Esophagus muscularis mucosa (tissue), 4 donors: ENCODE measurements around the gene ZDHHC19. TPM values are rescaled to one million over a fixed set of nuclear protein-coding genes. Genes with fewer than 3 reads are reported as not detected.
"Not testable (repeated sequence)": the region's sequence is repeated elsewhere in the genome, so short reads cannot be mapped to it uniquely, and the experiment has no call there.

ENCODE experiments used
- DNase-seq: peaks from one replicate; pipeline ENCODE4 v3.0.0-alpha.2; 2017; ENCODE audit errors: extremely low spot score
- H3K27ac ChIP-seq, 4 donors: fragments of 200-600 bp; sonication (generic); replicated peaks in 1 of 4; 1 replicate in 3 of 4; 2 replicates in 1 of 4; pipeline ENCODE4 v1.5.1; 2016 to 2019; ENCODE audit warnings: mild to moderate bottlenecking in 1 of 4
- H3K27me3 ChIP-seq, 4 donors: fragments of 200-600 bp; sonication (generic); one replicate each; pipeline versions ENCODE4 v1.5.1 to v1.6.0; 2016 to 2019
- H3K36me3 ChIP-seq, 4 donors: fragments of 200-600 bp; sonication (generic); one replicate each; pipeline ENCODE4 v1.5.1; 2016 to 2019
- H3K4me1 ChIP-seq, 4 donors: fragments of 200-600 bp; sonication (generic); one replicate each; pipeline ENCODE4 v1.5.1; 2016 to 2019
- H3K4me3 ChIP-seq, 4 donors: fragments of 200-600 bp; sonication (generic); 1 replicate in 2 of 4; 2 replicates in 2 of 4; pipeline ENCODE4 v1.5.1; 2016 to 2019; ENCODE audit warnings: mild to moderate bottlenecking in 4 of 4, moderate library complexity in 1 of 4
- H3K9me3 ChIP-seq, 4 donors: fragments of 200-600 bp; sonication (generic); 1 replicate in 3 of 4; 2 replicates in 1 of 4; pipeline ENCODE4 v1.5.1; 2016 to 2019
- CTCF ChIP-seq, 3 experiments: fragments of 200-600 bp in 2 of 3; fragments of 450-650 bp in 1 of 3; sonication (generic) in 2 of 3; IDR thresholded peaks; one replicate each; pipeline ENCODE4 v1.5.1; 2017 to 2019; ENCODE audit warnings: antibody characterized with exemption in 3 of 3, mild to moderate bottlenecking in 2 of 3, moderate library complexity in 1 of 3
- EP300 ChIP-seq: sonication (generic); formaldehyde crosslinking; IDR thresholded peaks from one replicate; pipeline ENCODE4 v1.6.1; 2017; ENCODE audit warnings: antibody characterized with exemption
- POLR2A ChIP-seq: fragments of 450-650 bp; IDR thresholded peaks from one replicate; pipeline ENCODE4 v1.6.1; 2017; ENCODE audit warnings: antibody characterized with exemption, moderate library complexity, mild to moderate bottlenecking, low read depth
- POLR2AphosphoS5 ChIP-seq, 2 donors: sonication (generic); formaldehyde crosslinking; IDR thresholded peaks; one replicate each; pipeline ENCODE4 v1.6.1; 2017; ENCODE audit warnings: antibody characterized with exemption in 2 of 2
- WGBS: methylation state at CpG from one replicate; pipeline ENCODE4 v1.1.5; 2018; 5-methylcytosine and 5-hydroxymethylcytosine counted together
- intact Hi-C: fragments of 100-400 bp; cut with DNase I; formaldehyde crosslinking; loops from one replicate; pipeline ENCODE4 v1.15.1; 2023
- total RNA-seq, 4 donors: library from RNA; depleted of rRNA; stranded (reverse); fragments of >200 nt; gene quantifications; one replicate each; pipeline versions ENCODE4 v1.1.0 to v1.2.1, GENCODE V29; 2016

Gene ZDHHC19
- total RNA-seq, 4 donors from 2014 or later = not detected

GRCh38 chr3:196208942-196209695, 2.1 kb downstream of the ZDHHC19 start:
- Histone ChIP-seq H3K27me3 (peaks cover 0 to 36% (median 0%) of the 10 kb centered on the region in 4 donors), H3K4me3 (no peak overlapping the region), H3K9me3 (no peaks in the 10 kb centered on the region), H3K27ac (no peak overlapping the region), H3K36me3 (no peaks in the 10 kb centered on the region), H3K4me1 (peaks cover 0 to 12% (median 11%) of the 10 kb centered on the region in 4 donors)
- intact Hi-C loops = no loop called here
- DNase-seq = no peak
- TF ChIP-seq CTCF (IDR thresholded peaks at IDR 0.05) = no peak
- no peak for TF ChIP-seq EP300
- no peak for TF ChIP-seq POLR2A
- no peak for TF ChIP-seq POLR2AphosphoS5 (IDR thresholded peaks at IDR 0.05)
- 99% methylated on average over 11 of the region's 24 CpGs for WGBS

- H3K36me3 ChIP-seq = no peaks in the 10 kb centered on the region
- DNase-seq = no peak
- H3K4me3 ChIP-seq = peak overlapping the region; percentile 38 to 47 (median 39)
- no peak overlapping the region for H3K27ac ChIP-seq
- WGBS = 38% methylated on average over 41 of the region's 49 CpGs
- H3K4me1 ChIP-seq = peaks cover 0 to 12% (median 11%) of the 10 kb centered on the region in 4 donors
- H3K9me3 ChIP-seq = no peaks in the 10 kb centered on the region
- intact Hi-C loops = no loop called here
- TF ChIP-seq EP300 (no peak), CTCF (IDR thresholded peaks at IDR 0.05) (no peak), POLR2AphosphoS5 (IDR thresholded peaks at IDR 0.05) (no peak), POLR2A (no peak)
- H3K27me3 ChIP-seq = peaks cover 0 to 43% (median 2%) of the 10 kb centered on the region in 4 donors
Observed at GRCh38 chr3:196207833-196208607, 3.2 kb downstream of the ZDHHC19 start.

DNA sequence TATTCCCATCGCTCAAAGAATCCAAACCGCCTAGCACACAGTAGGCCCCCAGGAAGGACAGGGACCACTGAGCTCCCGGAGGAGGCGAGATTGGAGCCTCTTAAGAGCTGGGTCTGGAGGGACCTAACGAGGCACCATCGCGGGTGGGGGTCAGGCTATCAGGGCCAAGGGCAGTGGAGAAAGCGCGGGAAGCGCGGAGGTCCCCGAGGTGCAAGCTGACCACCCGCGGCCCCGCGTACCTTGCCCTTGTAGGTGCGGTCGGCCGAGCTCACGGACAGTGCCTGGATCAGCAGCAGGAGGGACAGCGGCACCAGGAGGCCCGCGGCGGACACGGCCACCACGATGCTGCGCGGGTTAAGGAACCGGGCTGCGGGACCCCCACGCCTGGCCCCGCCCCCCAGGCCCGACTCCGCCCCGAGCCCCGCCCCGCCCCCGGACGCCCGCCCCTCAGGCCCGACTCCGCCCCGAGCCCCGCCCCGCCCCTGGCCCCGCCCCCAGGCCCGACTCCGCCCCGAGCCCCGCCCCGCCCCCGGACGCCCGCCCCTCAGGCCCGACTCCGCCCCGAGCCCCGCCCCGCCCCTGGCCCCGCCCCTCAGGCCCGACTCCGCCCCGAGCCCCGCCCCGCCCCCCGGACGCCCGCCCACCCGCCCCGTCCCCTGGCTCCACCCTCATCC, 3.9 kb downstream of the ZDHHC19 start:
- Histone ChIP-seq H3K4me1 (peaks cover 0 to 12% (median 11%) of the 10 kb centered on the region in 4 donors), H3K27ac (no peak overlapping the region), H3K27me3 (peaks cover 0 to 47% (median 2%) of the 10 kb centered on the region in 4 donors), H3K4me3 (peak overlapping the region; percentile 38 to 55 (median 45)), H3K9me3 (no peaks in the 10 kb centered on the region), H3K36me3 (no peaks in the 10 kb centered on the region)
- TF ChIP-seq POLR2AphosphoS5 (IDR thresholded peaks at IDR 0.05) (no peak), CTCF (IDR thresholded peaks at IDR 0.05) (no peak), EP300 (no peak), POLR2A (no peak)
- intact Hi-C loops = no loop called here
- 80% methylated on average over 1 of the region's 70 CpGs for WGBS
- DNase-seq = no peak

DNA sequence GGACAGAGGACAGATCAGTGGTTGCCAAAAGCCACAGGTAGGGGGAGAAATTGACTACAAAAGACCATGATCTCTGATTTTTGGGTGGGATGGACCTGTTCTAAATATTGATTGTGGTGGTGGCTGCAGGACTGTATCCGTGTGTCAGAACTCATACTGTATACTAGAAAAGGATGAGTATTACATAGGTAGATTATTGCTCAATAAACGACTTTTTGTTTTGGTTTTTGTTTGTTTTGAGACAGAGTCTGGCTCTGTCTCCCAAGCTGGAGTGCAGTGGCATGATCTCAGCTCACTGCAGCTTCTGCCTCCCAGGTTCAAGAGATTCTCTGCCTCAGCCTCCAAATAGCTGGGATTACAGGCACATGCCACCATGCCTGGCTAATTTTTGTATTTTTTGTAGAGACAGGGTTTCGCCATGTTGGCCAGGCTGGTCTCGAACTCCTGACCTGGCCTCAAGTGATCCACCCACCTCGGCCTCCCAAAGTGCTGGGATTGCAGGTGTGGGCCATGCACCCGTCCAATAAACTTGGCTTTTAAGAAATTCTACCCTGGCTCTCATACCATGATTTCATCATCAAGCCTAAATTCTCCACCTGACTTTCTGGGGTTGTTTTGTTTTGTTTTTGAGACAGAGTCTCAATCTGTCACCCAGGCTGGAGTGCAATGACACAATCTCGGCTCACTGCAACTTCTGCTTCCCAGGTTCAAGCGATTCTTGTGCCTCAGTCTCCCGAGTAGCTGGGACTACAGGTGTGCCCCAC, 5.6 kb downstream of the ZDHHC19 start:
- DNase-seq, H3K4me3 ChIP-seq, H3K27ac ChIP-seq, H3K36me3 ChIP-seq, H3K9me3 ChIP-seq, intact Hi-C loops: not testable (repeated sequence)
- WGBS = 88% methylated on average over 8 of the region's 9 CpGs
- Histone ChIP-seq H3K4me1 (peaks cover 0 to 12% (median 11%) of the 10 kb centered on the region in 4 donors), H3K27me3 (peaks cover 0 to 56% (median 2%) of the 10 kb centered on the region in 4 donors)
